Measurements from ENCODE around the gene PLK3.

GRCh38 chr1:44817771-44818495, 17.8 kb downstream of the PLK3 start:
- no peak for TF ChIP-seq EZH2 (IDR thresholded peaks at IDR 0.05; ENCODE audit: insufficient read depth, poor library complexity, severe bottlenecking)
- TF ChIP-seq EZH2phosphoT487 (IDR thresholded peaks at IDR 0.05; ENCODE audit: insufficient read depth, low read depth) = no peak
